Measurements from ENCODE around the gene SEC16A. TPM values are rescaled to one million over a fixed set of nuclear protein-coding genes. Genes with fewer than 3 reads are reported as not detected.

SEC16A gene
- total RNA-seq, 1 experiment from 2014 or later = 85.8 TPM

- intact Hi-C loops (cut with micrococcal nuclease) = no loop called here
- peaks cover 8% of the 10 kb centered on the region for H3K4me1 Mint-ChIP-seq (ENCODE audit: insufficient read depth, unreplicated experiment)
- no peak overlapping the region for H3K27ac Mint-ChIP-seq (ENCODE audit: low read depth, unreplicated experiment)
- H3K27me3 Mint-ChIP-seq (ENCODE audit: insufficient read depth, unreplicated experiment) = no peaks in the 10 kb centered on the region
- ChIA-PET CTCF (interaction anchor here (0.6 kb wide), 2 partner anchors 12 to 45 kb away, joined by 3 read pairs; no protein-coding TSS in a partner anchor), POLR2A (no interaction called here)
- no peak for DNase-seq (ENCODE audit: unreplicated experiment)
- peaks cover 19% of the 10 kb centered on the region for H3K36me3 Mint-ChIP-seq (ENCODE audit: insufficient read depth, unreplicated experiment)
- no peak for TF ChIP-seq CTCF (IDR thresholded peaks at IDR 0.05; ENCODE audit: unreplicated experiment)
- no peaks in the 10 kb centered on the region for H3K9me3 Mint-ChIP-seq (ENCODE audit: unreplicated experiment)
- BruUV-seq (replicated peaks) = no TSS peak
- no peak overlapping the region for H3K4me3 Mint-ChIP-seq (ENCODE audit: unreplicated experiment)
Measured at GRCh38 chr9:136531186-136531903, 48.5 kb upstream of the SEC16A start.

GRCh38 chr9:136530461-136531089 lies 47.7 kb upstream of the SEC16A start:
- Mint-ChIP-seq H3K9me3 (ENCODE audit: unreplicated experiment) (no peaks in the 10 kb centered on the region), H3K4me3 (ENCODE audit: unreplicated experiment) (no peak overlapping the region), H3K36me3 (ENCODE audit: insufficient read depth, unreplicated experiment) (peaks cover 20% of the 10 kb centered on the region), H3K27me3 (ENCODE audit: insufficient read depth, unreplicated experiment) (no peaks in the 10 kb centered on the region), H3K27ac (ENCODE audit: low read depth, unreplicated experiment) (no peak overlapping the region), H3K4me1 (ENCODE audit: insufficient read depth, unreplicated experiment) (peaks cover 8% of the 10 kb centered on the region)
- ChIA-PET POLR2A (no interaction called here), CTCF (interaction anchor here (0.6 to 1.0 kb wide), 2 partner anchors 43 to 44 kb away, joined by 3 read pairs; no protein-coding TSS in a partner anchor)
- DNase-seq (ENCODE audit: unreplicated experiment) = no peak
- intact Hi-C loops (cut with micrococcal nuclease) = no loop called here
- BruUV-seq (replicated peaks) = no TSS peak
- TF ChIP-seq CTCF (IDR thresholded peaks at IDR 0.05; ENCODE audit: unreplicated experiment) = no peak

- ChIA-PET CTCF (interaction anchor here (1.0 kb wide), 1 partner anchor 42 kb away, joined by 3 read pairs; no protein-coding TSS in a partner anchor), POLR2A (interaction anchor here (1.6 kb wide), 1 partner anchor 94 kb away, joined by 3 read pairs; no protein-coding TSS in a partner anchor)
- intact Hi-C loops (cut with micrococcal nuclease) = no loop called here
- no peak for DNase-seq (ENCODE audit: unreplicated experiment)
- H3K9me3 Mint-ChIP-seq (ENCODE audit: unreplicated experiment) = no peaks in the 10 kb centered on the region
- TF ChIP-seq CTCF (IDR thresholded peaks at IDR 0.05; ENCODE audit: unreplicated experiment) = no peak
- H3K4me3 Mint-ChIP-seq (ENCODE audit: unreplicated experiment) = no peak overlapping the region
- H3K27ac Mint-ChIP-seq (ENCODE audit: low read depth, unreplicated experiment) = no peak overlapping the region
- H3K36me3 Mint-ChIP-seq (ENCODE audit: insufficient read depth, unreplicated experiment) = peaks cover 24% of the 10 kb centered on the region
- peaks cover 8% of the 10 kb centered on the region for H3K4me1 Mint-ChIP-seq (ENCODE audit: insufficient read depth, unreplicated experiment)
- no peaks in the 10 kb centered on the region for H3K27me3 Mint-ChIP-seq (ENCODE audit: insufficient read depth, unreplicated experiment)
- BruUV-seq (replicated peaks) = no TSS peak
Measured at GRCh38 chr9:136529516-136530460, 46.9 kb upstream of the SEC16A start.
